NCI-H526 treated with DMSO at 0.1 percent for 48 hours (cell line): Measurements from ENCODE around the gene KASH5.
"Not testable (repeated sequence)": the region's sequence is repeated elsewhere in the genome, so short reads cannot be mapped to it uniquely, and the experiment has no call there.

Experiments
- DNase-seq: peaks from one replicate; lab custom pipeline; 2025; lab: John Stamatoyannopoulos, UW

Gene KASH5

GRCh38 chr19:49436381-49437017, 48.5 kb downstream of the KASH5 start:
- DNase-seq, result no peak

GRCh38 chr19:49437231-49437630, 49.2 kb downstream of the KASH5 start:
- no peak for DNase-seq

GRCh38 chr19:49438261-49438660, 50.2 kb downstream of the KASH5 start:
- DNase-seq, result no peak

GRCh38 chr19:49439836-49440235, 51.8 kb downstream of the KASH5 start:
- no peak for DNase-seq

GRCh38 chr19:49440439-49441209, 52.6 kb downstream of the KASH5 start:
- no peak for DNase-seq

- DNase-seq, result no peak
Observed at GRCh38 chr19:49441210-49441959, 53.3 kb downstream of the KASH5 start, which contains the start of gene SLC17A7. TSS of gene SLC17A7 (minus strand) at chr19:49441527. CDS start at chr19:49441379, 148 bp downstream.

- DNase-seq, result no peak
Observed at GRCh38 chr19:49441960-49442350, 53.9 kb downstream of the KASH5 start.

- no peak for DNase-seq
Observed at GRCh38 chr19:49442354-49442753, 54.3 kb downstream of the KASH5 start.

GRCh38 chr19:49442771-49443365, 54.8 kb downstream of the KASH5 start:
- DNase-seq, result peak; percentile 57

GRCh38 chr19:49443366-49444099, 55.5 kb downstream of the KASH5 start:
- DNase-seq, result peak; percentile 92

GRCh38 chr19:49444100-49444700, 56.2 kb downstream of the KASH5 start:
- not testable (repeated sequence) for DNase-seq

GRCh38 chr19:49445997-49446396, 57.9 kb downstream of the KASH5 start:
- DNase-seq, result no peak

- DNase-seq, result no peak
Observed at GRCh38 chr19:49447485-49448431, 59.7 kb downstream of the KASH5 start.

GRCh38 chr19:49448432-49448786, 60.4 kb downstream of the KASH5 start:
- DNase-seq, result no peak

GRCh38 chr19:49450405-49450804, 62.4 kb downstream of the KASH5 start:
- no peak for DNase-seq

- peak; percentile 98 for DNase-seq
Observed at GRCh38 chr19:49451430-49452181, 63.6 kb downstream of the KASH5 start, which contains the start of gene PIH1D1. TSS of gene PIH1D1 (minus strand) at chr19:49451814. CDS start at chr19:49451574, 240 bp downstream.

- DNase-seq, result peak; percentile 96
Observed at GRCh38 chr19:49453013-49453756, 65.1 kb downstream of the KASH5 start, which contains the start of gene ALDH16A1. TSS of gene ALDH16A1 (plus strand) at chr19:49453225. CDS start at chr19:49453332, 107 bp downstream.

GRCh38 chr19:49453757-49454240, 65.8 kb downstream of the KASH5 start:
- no peak for DNase-seq
